IMR-90 (cell line): Measurements from ENCODE around the gene CACNA1I. TPM values are rescaled to one million over a fixed set of nuclear protein-coding genes. Genes with fewer than 3 reads are reported as not detected.

ENCODE experiments used
- ATAC-seq: fragments of 200-7000 bp; cut with Tn5 transposase; 2 replicates; pipeline ENCODE4 v1.9.1; 2020; ENCODE audit warnings: low read depth, mild to moderate bottlenecking, moderate library complexity
- BruUV-seq: library from RNA; stranded (reverse); fragments of 400-500 nt; replicated peaks from 2 replicates; lab custom pipeline; 2021; lab: Mats Ljungman, UMichigan
- CTCF ChIA-PET: fragments of 300-600 bp; formaldehyde crosslinking; extraction: SDS; loops from one replicate; lab custom pipeline; 2021; ENCODE audit warnings: antibody characterized with exemption; lab: Yijun Ruan, JAX
- POLR2A ChIA-PET: fragments of 300-600 bp; sonication (Branson Sonifier 250); formaldehyde crosslinking; loops from one replicate; lab custom pipeline; 2022; ENCODE audit warnings: antibody characterized with exemption; ENCODE audit not compliant: unreplicated experiment; lab: Charles Lee
- DNase-seq: peaks from one replicate; pipeline ENCODE4 v3.0.0; 2013
- H2AFZ ChIP-seq: replicated peaks from 2 replicates; pipeline ENCODE3; 2013; ENCODE audit warnings: low read length, mild to moderate bottlenecking; ENCODE audit not compliant: poor library complexity
- H2AK5ac ChIP-seq: 2 replicates; pipeline ENCODE4 v1.6.1; 2013; ENCODE audit warnings: low read depth, low read length, inconsistent platforms
- H2AK9ac ChIP-seq: replicated peaks from 2 replicates; pipeline ENCODE3; 2013; ENCODE audit warnings: mild to moderate bottlenecking, low read depth, low read length, moderate library complexity; ENCODE audit not compliant: poor library complexity
- H2BK120ac ChIP-seq: 2 replicates; pipeline ENCODE4 v1.6.1; 2013; ENCODE audit warnings: low read depth, low read length, inconsistent platforms
- H2BK15ac ChIP-seq: 3 replicates; pipeline ENCODE4 v1.6.1; 2013; ENCODE audit warnings: low read depth, low read length, inconsistent platforms
- H2BK20ac ChIP-seq: 2 replicates; pipeline ENCODE4 v1.6.1; 2013; ENCODE audit warnings: low read depth, mild to moderate bottlenecking, inconsistent platforms, low read length, moderate library complexity
- H2BK5ac ChIP-seq: 2 replicates; pipeline ENCODE4 v1.6.1; 2013; ENCODE audit warnings: mild to moderate bottlenecking, low read depth, low read length, inconsistent platforms; ENCODE audit not compliant: poor library complexity, severe bottlenecking
- H3K14ac ChIP-seq: replicated peaks from 2 replicates; pipeline ENCODE4 v1.6.1; 2013; ENCODE audit warnings: low read depth, low read length, inconsistent platforms
- H3K18ac ChIP-seq: 2 replicates; pipeline ENCODE4 v1.6.1; 2013; ENCODE audit warnings: low read depth, low read length, control low read depth
- H3K23ac ChIP-seq: 2 replicates; pipeline ENCODE4 v1.6.1; 2013; ENCODE audit warnings: low read depth, low read length, inconsistent platforms
- H3K27ac ChIP-seq: 2 replicates; pipeline ENCODE4 v1.5.1; 2013; ENCODE audit warnings: mild to moderate bottlenecking, control low read depth, low read length; ENCODE audit not compliant: insufficient read depth
- H3K27me3 ChIP-seq: 2 replicates; pipeline ENCODE4 v1.6.1; 2013; ENCODE audit warnings: low read length; ENCODE audit not compliant: control insufficient read depth, insufficient read depth
- H3K36me3 ChIP-seq: 2 replicates; pipeline ENCODE4 v1.6.1; 2013; ENCODE audit warnings: low read length, mixed read lengths; ENCODE audit not compliant: control insufficient read depth, insufficient read depth
- H3K4ac ChIP-seq: 2 replicates; pipeline ENCODE4 v1.6.1; 2013; ENCODE audit warnings: low read depth, low read length, inconsistent platforms
- H3K4me1 ChIP-seq: 2 replicates; pipeline ENCODE4 v1.6.1; 2013; ENCODE audit warnings: low read length, mixed read lengths; ENCODE audit not compliant: control insufficient read depth, insufficient read depth
- H3K4me2 ChIP-seq: 2 replicates; pipeline ENCODE4 v1.6.1; 2013; ENCODE audit warnings: low read depth, mild to moderate bottlenecking, control low read depth, low read length, moderate library complexity
- H3K4me3 ChIP-seq: 2 replicates; pipeline ENCODE4 v1.5.1; 2013; ENCODE audit warnings: low read depth, mild to moderate bottlenecking, control low read depth, low read length, moderate library complexity; ENCODE audit not compliant: insufficient read depth
- H3K56ac ChIP-seq: 2 replicates; pipeline ENCODE4 v1.6.1; 2013; ENCODE audit warnings: low read length, inconsistent platforms; ENCODE audit not compliant: insufficient read depth; ENCODE audit errors: extremely low read depth
- H3K79me1 ChIP-seq, 2 experiments: 2 replicates each; pipeline ENCODE4 v1.6.1; 2013; ENCODE audit warnings: low read length in 2 of 2, inconsistent platforms in 1 of 2, low read depth in 1 of 2
- H3K9ac ChIP-seq: 2 replicates; pipeline ENCODE4 v1.6.1; 2013; ENCODE audit warnings: low read depth, low read length, control low read depth
- H3K9me1 ChIP-seq: 2 replicates; pipeline ENCODE4 v1.6.1; 2013; ENCODE audit warnings: low read length, inconsistent platforms; ENCODE audit not compliant: insufficient read depth
- H3K9me3 ChIP-seq: 2 replicates; pipeline ENCODE4 v1.6.1; 2013; ENCODE audit warnings: low read length; ENCODE audit not compliant: control insufficient read depth, insufficient read depth
- H4K20me1 ChIP-seq: 2 replicates; pipeline ENCODE4 v1.6.1; 2013; ENCODE audit warnings: low read length, inconsistent platforms; ENCODE audit not compliant: insufficient read depth
- H4K5ac ChIP-seq: 2 replicates; pipeline ENCODE4 v1.6.1; 2013; ENCODE audit warnings: mild to moderate bottlenecking, low read depth, low read length, control low read depth
- H4K8ac ChIP-seq, 2 experiments: 2 replicates each; pipeline ENCODE4 v1.6.1; 2013; ENCODE audit warnings: low read depth in 2 of 2, low read length in 2 of 2, control low read depth in 1 of 2, inconsistent platforms in 1 of 2
- H4K91ac ChIP-seq: 2 replicates; pipeline ENCODE4 v1.6.1; 2013; ENCODE audit warnings: low read depth, low read length, inconsistent platforms; ENCODE audit not compliant: insufficient read depth
- CEBPB ChIP-seq: IDR thresholded peaks from 2 replicates; pipeline ENCODE4 v1.6.1; 2012; ENCODE audit warnings: low read depth, low read length, improper control_type of control experiment
- CHD1 ChIP-seq: IDR thresholded peaks from 2 replicates; pipeline ENCODE4 v1.6.1; 2012; ENCODE audit warnings: low read depth, low read length, improper control_type of control experiment
- CTCF ChIP-seq: conservative IDR thresholded peaks from 2 replicates; pipeline ENCODE4 v1.5.1; 2012; ENCODE audit warnings: mild to moderate bottlenecking, low read depth, low read length, improper control_type of control experiment
- ELK1 ChIP-seq: fragments of 150-350 bp; IDR thresholded peaks from 2 replicates; pipeline ENCODE4 v1.6.1; 2016; ENCODE audit warnings: low read depth, mild to moderate bottlenecking, low read length, moderate library complexity, borderline replicate concordance
- FOS ChIP-seq: fragments of 150-350 bp; IDR thresholded peaks from 2 replicates; pipeline ENCODE4 v1.6.1; 2016; ENCODE audit warnings: low read depth, low read length
- MXI1 ChIP-seq: IDR thresholded peaks from 2 replicates; pipeline ENCODE4 v1.6.1; 2012; ENCODE audit warnings: low read depth, mild to moderate bottlenecking, low read length, moderate library complexity, borderline replicate concordance
- RAD21 ChIP-seq: IDR thresholded peaks from 2 replicates; pipeline ENCODE4 v1.6.1; 2012; ENCODE audit warnings: low read length, improper control_type of control experiment
- RCOR1 ChIP-seq: IDR thresholded peaks from 2 replicates; pipeline ENCODE4 v1.6.1; 2012; ENCODE audit warnings: mild to moderate bottlenecking, low read length, improper control_type of control experiment; ENCODE audit not compliant: insufficient replicate concordance
- RFX5 ChIP-seq: IDR thresholded peaks from 2 replicates; pipeline ENCODE4 v1.8.0; 2012; ENCODE audit warnings: low read depth, mild to moderate bottlenecking, low read length, moderate library complexity
- SMC3 ChIP-seq: fragments of 150-350 bp; IDR thresholded peaks from 2 replicates; pipeline ENCODE4 v1.6.1; 2016; ENCODE audit warnings: low read depth, mild to moderate bottlenecking, antibody characterized with exemption, low read length, moderate library complexity
- WGBS, 2 experiments: methylation state at CpG; one replicate each; pipeline versions ENCODE4 v1.1.5 to v1.1.7; 2013; ENCODE audit warnings: missing lambda C conversion rate in 2 of 2; ENCODE audit not compliant: insufficient read length in 1 of 2; ENCODE audit errors: extremely low coverage in 2 of 2; 5-methylcytosine and 5-hydroxymethylcytosine counted together
- dilution Hi-C: fragments of 300-500 bp; cut with HindIII; formaldehyde crosslinking; loops from one replicate; pipeline ENCODE4 v1.14.3; 2018; ENCODE audit warnings: low sequenced_read_pairs; ENCODE audit not compliant: unreplicated experiment
- in situ Hi-C: fragments of 300-500 bp; cut with MboI; formaldehyde crosslinking; loops from 3 replicates; pipeline ENCODE4 v1.14.3; 2019; ENCODE audit warnings: low sequenced_read_pairs, inconsistent platforms, mixed read lengths
- intact Hi-C: fragments of 100-400 bp; cut with micrococcal nuclease; formaldehyde crosslinking; loops from 2 replicates; pipeline ENCODE4 v1.10.0; 2022
- polyA plus RNA-seq, 3 experiments: library from polyadenylated mRNA; depleted of rRNA; stranded (reverse); fragments of >200 nt; gene quantifications; 2 replicates each; pipeline ENCODE4 v1.2.3, GENCODE V29; 2012; ENCODE audit warnings: low replicate concordance in 1 of 3
- total RNA-seq: library from RNA; depleted of rRNA; stranded (reverse); fragments of >200 nt; gene quantifications from 2 replicates; pipeline ENCODE4 v1.2.3, GENCODE V29; 2012

Gene CACNA1I
- total and polyA plus RNA-seq, 2 of the 4 experiments (the other 2 are of a cell fraction) = under 0.01 to 0.02 TPM

- dilution Hi-C loops (no loop called here), in situ Hi-C loops (no loop called here), intact Hi-C loops (no loop called here)
- Histone ChIP-seq H3K79me1 (no peaks in the 10 kb centered on the region), H4K8ac (no peak overlapping the region), H2AFZ (no peak overlapping the region), H3K14ac (no peak overlapping the region), H3K4me2 (no peak overlapping the region), H3K56ac (no peak overlapping the region), H3K4me3 (no peak overlapping the region), H2BK15ac (no peak overlapping the region), H3K4me1 (no peaks in the 10 kb centered on the region), H2BK20ac (no peak overlapping the region), H3K36me3 (no peaks in the 10 kb centered on the region), H3K9me1 (no peaks in the 10 kb centered on the region), H3K9me3 (no peaks in the 10 kb centered on the region), H2AK5ac (no peak overlapping the region), H3K27me3 (peaks cover 43% of the 10 kb centered on the region), H2BK120ac (no peak overlapping the region), H3K9ac (no peak overlapping the region), H2AK9ac (no peak overlapping the region), H3K23ac (no peak overlapping the region), H3K4ac (no peak overlapping the region), H4K5ac (no peak overlapping the region), H3K27ac (no peak overlapping the region), H3K18ac (no peak overlapping the region), H2BK5ac (no peak overlapping the region), H4K20me1 (no peaks in the 10 kb centered on the region), H4K91ac (no peak overlapping the region)
- 63% methylated on average over 1 of the region's 5 CpGs; no CpG with 5 or more reads in 1 of the 2 experiments for WGBS, 2 experiments
- BruUV-seq = no TSS peak
- ChIA-PET POLR2A (no interaction called here), CTCF (no interaction called here)
- no peak for DNase-seq
- no peak for ATAC-seq
- no peak for TF ChIP-seq SMC3
- no peak for TF ChIP-seq RCOR1
- TF ChIP-seq CEBPB = no peak
- TF ChIP-seq RFX5 = no peak
- TF ChIP-seq RAD21 = no peak
- no peak for TF ChIP-seq ELK1
- TF ChIP-seq FOS = no peak
- no peak for TF ChIP-seq MXI1
- TF ChIP-seq CTCF = no peak
- TF ChIP-seq CHD1 = no peak
Observed at GRCh38 chr22:39731481-39731880, 160.9 kb downstream of the CACNA1I start.
